ENCODE data around the gene LRCH4. TPM values are rescaled to one million over a fixed set of nuclear protein-coding genes. Genes with fewer than 3 reads are reported as not detected.

Gene LRCH4
- total and polyA plus RNA-seq, 2 of the 8 experiments (the other 6 are each of a cell fraction or from before 2014, with no cell fraction given): 15.5 to 36.6 TPM

- CTCF ChIA-PET (ENCODE audit: partially characterized antibody): interaction anchor here (0.6 to 1.7 kb wide), 7 partner anchors 10 to 270 kb away, joined by 3 to 5 read pairs (median 5); partner anchors contain the start of gene MOSPD3
- TF ChIP-seq CEBPB (IDR thresholded peaks at IDR 0.05; ENCODE audit: low read depth, low read length): no peak
- no peak for TF ChIP-seq SUZ12 (IDR thresholded peaks at IDR 0.05; ENCODE audit: low read length)
- TF ChIP-seq POU5F1 (IDR thresholded peaks at IDR 0.05; ENCODE audit: low read depth, low read length): no peak
- TF ChIP-seq MAX (IDR thresholded peaks at IDR 0.05): no peak
Observed at GRCh38 chr7:100623951-100624824, 38.3 kb upstream of the LRCH4 start.

More at GRCh38 chr7:100623951-100624824, 38.3 kb upstream of the LRCH4 start:
- H2BK5ac ChIP-seq (ENCODE audit: low read depth, low read length): no peak overlapping the region
- peaks cover 0 to 11% (median 6%) of the 10 kb centered on the region in 4 experiments; a peak in 6 of 7 replicates for H3K4me1 ChIP-seq (replicated peaks in 1 of 4; ENCODE audit: control insufficient read depth in 3 of 4, insufficient read depth in 4 of 4, low read length in 3 of 4)
- WGBS, 2 experiments (ENCODE audit: extremely low coverage in 1 of 2, insufficient coverage in 1 of 2, insufficient read length in 1 of 2, insufficient replicate concordance in 2 of 2, low coverage in 1 of 2, low lambda C conversion rate in 2 of 2, missing lambda C conversion rate in 1 of 2): 83% methylated on average over 15 of the region's 15 CpGs; no CpG with 5 or more reads in 1 of the 2 experiments
- H3K56ac ChIP-seq (replicated peaks; ENCODE audit: insufficient read length, low read depth, low read length): no peak overlapping the region
- FAIRE-seq (no peak), DNase-seq (ENCODE audit: low read depth in 1 of 2, low spot score in 2 of 2) (no peak)
- no peaks in the 10 kb centered on the region for H3K9me3 ChIP-seq (ENCODE audit: insufficient read depth in 2 of 2, low read depth in 1 of 2, low read length in 1 of 2)
- H3K14ac ChIP-seq (ENCODE audit: insufficient read length): no peak overlapping the region
- POLR2A ChIA-PET (ENCODE audit: partially characterized antibody): interaction anchor here (1.1 to 1.4 kb wide), 2 partner anchors 9 to 35 kb away, joined by 3 to 7 read pairs; no protein-coding TSS in a partner anchor
- H3K4me2 ChIP-seq (ENCODE audit: insufficient read depth in 1 of 2, low read depth in 2 of 2, low read length in 2 of 2): no peak overlapping the region
- no peak overlapping the region for H2AFZ ChIP-seq (ENCODE audit: low read length)
- H2BK20ac ChIP-seq (ENCODE audit: low read length): no peak overlapping the region
- no peak overlapping the region for H3K9ac ChIP-seq (replicated peaks in 1 of 4; ENCODE audit: extremely low read depth in 1 of 4, low read depth in 3 of 4, low read length in 3 of 4)
- no peaks in the 10 kb centered on the region for H3K36me3 ChIP-seq (ENCODE audit: control insufficient read depth in 2 of 4, insufficient read depth in 4 of 4, low read length in 3 of 4)
- H2BK15ac ChIP-seq (ENCODE audit: low read length): no peak overlapping the region
- no peak overlapping the region for H4K5ac ChIP-seq (ENCODE audit: insufficient read length, low read depth, low read length)
- no peak overlapping the region for H3K18ac ChIP-seq (ENCODE audit: extremely low read depth, low read length)
- H2BK120ac ChIP-seq (replicated peaks; ENCODE audit: low read depth, low read length): no peak overlapping the region
- no peak overlapping the region for H2AK5ac ChIP-seq (ENCODE audit: low read depth, low read length)
- no peak overlapping the region for H3K4ac ChIP-seq (replicated peaks; ENCODE audit: insufficient read length, low read depth, low read length)
- H3K23me2 ChIP-seq (ENCODE audit: low read depth, low read length): peaks cover 4% of the 10 kb centered on the region; the same call in 1 of the 2 replicates
- no peaks in the 10 kb centered on the region for H3K79me2 ChIP-seq (ENCODE audit: control insufficient read depth in 1 of 2, insufficient read depth in 2 of 2, low read length in 2 of 2)
- H4K20me1 ChIP-seq (replicated peaks in 1 of 2; ENCODE audit: control insufficient read depth in 1 of 2, insufficient read depth in 2 of 2, low read length in 2 of 2): peaks cover 0 to 2% of the 10 kb centered on the region in 2 experiments
- H3K27ac ChIP-seq (ENCODE audit: low read depth, low read length): no peak overlapping the region
- no peaks in the 10 kb centered on the region for H3K79me1 ChIP-seq (ENCODE audit: low read depth, low read length)
- H3K23ac ChIP-seq (ENCODE audit: insufficient read length): no peak overlapping the region
- no peak overlapping the region for H3K4me3 ChIP-seq (ENCODE audit: extremely low read depth in 1 of 4, insufficient read depth in 2 of 4, low read depth in 3 of 4, low read length in 4 of 4)
- peaks cover 0 to 5% (median 2%) of the 10 kb centered on the region in 4 experiments; a peak in 3 of 7 replicates for H3K27me3 ChIP-seq (replicated peaks in 1 of 4; ENCODE audit: control insufficient read depth in 3 of 4, extremely low read depth in 1 of 4, insufficient read depth in 3 of 4, low read length in 3 of 4)
- no peak overlapping the region for H4K91ac ChIP-seq (replicated peaks; ENCODE audit: insufficient read length, low read length)
- no peak overlapping the region for H4K8ac ChIP-seq (ENCODE audit: extremely low read depth, insufficient read depth, low read length)
- no peak overlapping the region for H2BK12ac ChIP-seq (ENCODE audit: low read depth, low read length)

Data from H1 (cell line).